ENCODE results near the gene GPC3. TPM values are rescaled to one million over a fixed set of nuclear protein-coding genes. Genes with fewer than 3 reads are reported as not detected.

GPC3 gene
- total and polyA plus RNA-seq, 4 experiments from 2014 or later = 0.20 to 2.4 (median 0.22) TPM; not detected in 1

DNA sequence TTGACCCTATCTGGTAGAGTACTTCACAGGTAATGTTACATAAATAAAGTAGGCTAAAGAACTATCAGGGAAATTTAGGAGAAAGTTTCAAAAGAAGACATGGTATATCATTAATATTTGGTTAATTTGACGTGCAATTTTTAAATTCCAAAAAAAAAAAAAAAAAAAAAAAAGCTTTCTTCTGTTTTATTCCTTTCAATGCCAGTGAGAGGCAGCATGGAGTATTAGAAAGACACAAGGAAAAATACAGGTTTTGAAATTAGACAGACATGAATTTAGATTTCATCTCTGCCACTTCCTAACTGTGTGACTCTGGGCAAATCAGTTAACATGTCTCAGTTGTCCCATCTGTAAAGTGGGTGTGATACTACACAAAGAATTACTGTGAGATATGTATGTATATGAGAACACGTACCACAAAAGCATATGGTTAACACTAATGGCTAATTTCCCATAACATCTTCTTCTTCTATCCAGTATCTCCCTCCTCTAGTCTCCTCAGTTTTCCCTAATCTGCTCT, 132.5 kb downstream of the GPC3 start:
- Histone ChIP-seq H3K4me1 (ENCODE audit: insufficient read depth, low read length) (no peaks in the 10 kb centered on the region), H3K36me3 (ENCODE audit: insufficient read depth, low read length) (no peaks in the 10 kb centered on the region), H3K9me3 (ENCODE audit: control insufficient read depth in 1 of 2, low read length in 2 of 2) (no peaks in the 10 kb centered on the region), H3K27me3 (ENCODE audit: insufficient read depth, low read length) (no peaks in the 10 kb centered on the region), H3K27ac (ENCODE audit: low read depth, low read length) (no peak overlapping the region), H3K4me3 (ENCODE audit: low read length in 2 of 2) (no peak overlapping the region)
- Mint-ChIP-seq H3K4me1 (no peaks in the 10 kb centered on the region), H3K36me3 (no peaks in the 10 kb centered on the region), H3K4me3 (no peak overlapping the region), H3K27ac (no peak overlapping the region), H3K9me3 (no peaks in the 10 kb centered on the region), H3K27me3 (peaks cover 4 to 8% of the 10 kb centered on the region in 2 donors)
- ChIA-PET POLR2A (ENCODE audit: partially characterized antibody) (no interaction called here), CTCF (ENCODE audit: partially characterized antibody) (interaction anchor here (0.6 kb wide), 1 partner anchor 13 kb away, joined by 3 read pairs; no protein-coding TSS in a partner anchor)
- intact Hi-C loops (cut with micrococcal nuclease) = no loop called here
- no peak for DNase-seq

DNA sequence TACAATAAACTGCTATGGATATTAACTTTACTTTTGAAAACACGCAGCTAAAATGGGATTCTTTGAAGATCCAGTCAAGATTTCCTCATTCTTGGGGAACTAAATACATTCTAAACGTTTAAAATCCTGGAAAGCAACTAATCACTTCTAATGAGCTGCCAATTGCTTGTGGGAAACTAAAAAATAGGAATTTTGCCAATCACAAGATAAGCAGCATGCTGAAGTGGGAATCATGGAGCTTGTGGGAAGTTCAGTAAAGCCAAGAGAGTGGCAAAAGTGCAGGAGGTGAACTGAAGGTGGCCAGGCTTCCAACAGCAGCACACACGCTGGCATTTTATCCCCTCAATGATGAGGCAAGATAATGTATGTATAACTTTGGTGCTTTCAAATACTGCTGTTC, 133.0 kb downstream of the GPC3 start:
- Mint-ChIP-seq H3K4me3 (no peak overlapping the region), H3K9me3 (no peaks in the 10 kb centered on the region), H3K4me1 (no peaks in the 10 kb centered on the region), H3K27me3 (peaks cover 4 to 6% of the 10 kb centered on the region in 2 donors), H3K36me3 (no peaks in the 10 kb centered on the region), H3K27ac (no peak overlapping the region)
- Histone ChIP-seq H3K36me3 (ENCODE audit: insufficient read depth, low read length) (no peaks in the 10 kb centered on the region), H3K4me3 (ENCODE audit: low read length in 2 of 2) (no peak overlapping the region), H3K4me1 (ENCODE audit: insufficient read depth, low read length) (no peaks in the 10 kb centered on the region), H3K27ac (ENCODE audit: low read depth, low read length) (no peak overlapping the region), H3K27me3 (ENCODE audit: insufficient read depth, low read length) (no peaks in the 10 kb centered on the region), H3K9me3 (ENCODE audit: control insufficient read depth in 1 of 2, low read length in 2 of 2) (no peaks in the 10 kb centered on the region)
- DNase-seq = no peak
- intact Hi-C loops (cut with micrococcal nuclease) = no loop called here
- ChIA-PET POLR2A (ENCODE audit: partially characterized antibody) (no interaction called here), CTCF (ENCODE audit: partially characterized antibody) (interaction anchor here (1.2 to 1.4 kb wide), 2 partner anchors 12 to 15 kb away, joined by 4 read pairs; no protein-coding TSS in a partner anchor)

DNA sequence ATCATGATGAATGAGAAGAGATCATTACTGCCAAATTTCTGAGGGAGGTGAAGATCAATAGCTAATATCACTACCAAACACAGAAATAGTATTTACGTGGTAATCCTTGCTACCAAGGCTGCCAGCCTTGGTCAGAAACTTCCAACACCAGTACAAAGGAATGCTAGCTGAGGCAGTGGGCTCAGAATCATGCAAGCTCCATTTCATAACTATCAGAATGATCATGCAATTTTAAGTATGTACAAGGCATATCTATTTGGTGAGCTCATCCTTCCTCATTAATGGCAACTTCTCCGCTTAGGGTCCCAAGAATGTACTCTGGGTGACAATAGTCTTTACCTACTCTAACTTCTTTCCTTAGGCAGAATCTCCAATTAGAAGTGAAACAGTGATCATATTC, 135.0 kb downstream of the GPC3 start:
- no peak overlapping the region for H3K4me3 ChIP-seq (ENCODE audit: low read length in 2 of 2)
- ChIA-PET CTCF (ENCODE audit: partially characterized antibody) (no interaction called here), POLR2A (ENCODE audit: partially characterized antibody) (no interaction called here)
- H3K27ac ChIP-seq (ENCODE audit: low read depth, low read length) = no peak overlapping the region
- no peaks in the 10 kb centered on the region for H3K36me3 ChIP-seq (ENCODE audit: insufficient read depth, low read length)
- intact Hi-C loops (cut with micrococcal nuclease) = no loop called here
- Mint-ChIP-seq H3K9me3 (no peaks in the 10 kb centered on the region), H3K4me3 (no peak overlapping the region), H3K27me3 (peaks cover 2 to 6% of the 10 kb centered on the region in 2 donors), H3K4me1 (peaks cover 0 to 7% (median 0%) of the 10 kb centered on the region in 4 donors), H3K27ac (no peak overlapping the region), H3K36me3 (no peaks in the 10 kb centered on the region)
- DNase-seq = no peak
- H3K9me3 ChIP-seq (ENCODE audit: control insufficient read depth in 1 of 2, low read length in 2 of 2) = no peaks in the 10 kb centered on the region
- no peaks in the 10 kb centered on the region for H3K4me1 ChIP-seq (ENCODE audit: insufficient read depth, low read length)
- no peaks in the 10 kb centered on the region for H3K27me3 ChIP-seq (ENCODE audit: insufficient read depth, low read length)

DNA sequence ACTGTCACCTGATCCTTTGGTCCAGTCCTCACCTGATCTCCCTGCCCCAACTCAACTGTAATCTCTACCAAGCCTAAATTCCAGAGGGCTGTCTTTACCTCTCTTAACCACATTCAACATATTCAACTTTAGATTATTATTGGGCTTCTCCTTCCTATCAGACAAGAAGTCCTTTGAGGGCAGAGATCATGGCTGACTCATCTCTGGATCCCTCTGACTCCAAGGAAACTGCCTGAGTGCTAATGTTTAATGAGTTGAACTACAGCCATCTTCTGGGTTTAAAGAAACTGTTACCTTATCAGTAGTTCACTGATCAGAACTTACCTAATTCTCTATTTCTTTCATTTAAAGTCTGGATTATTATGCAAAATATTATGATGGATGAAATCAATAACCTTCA, 135.7 kb downstream of the GPC3 start:
- Mint-ChIP-seq H3K27ac (no peak overlapping the region), H3K27me3 (peaks cover 2 to 6% of the 10 kb centered on the region in 2 donors), H3K4me3 (no peak overlapping the region), H3K4me1 (peaks cover 0 to 7% (median 0%) of the 10 kb centered on the region in 4 donors), H3K9me3 (no peaks in the 10 kb centered on the region), H3K36me3 (no peaks in the 10 kb centered on the region)
- no peak for DNase-seq
- no peaks in the 10 kb centered on the region for H3K36me3 ChIP-seq (ENCODE audit: insufficient read depth, low read length)
- no peak overlapping the region for H3K27ac ChIP-seq (ENCODE audit: low read depth, low read length)
- ChIA-PET POLR2A (ENCODE audit: partially characterized antibody) (no interaction called here), CTCF (ENCODE audit: partially characterized antibody) (no interaction called here)
- no peaks in the 10 kb centered on the region for H3K9me3 ChIP-seq (ENCODE audit: control insufficient read depth in 1 of 2, low read length in 2 of 2)
- H3K4me3 ChIP-seq (ENCODE audit: low read length in 2 of 2) = no peak overlapping the region
- intact Hi-C loops (cut with micrococcal nuclease) = no loop called here
- no peaks in the 10 kb centered on the region for H3K27me3 ChIP-seq (ENCODE audit: insufficient read depth, low read length)
- no peaks in the 10 kb centered on the region for H3K4me1 ChIP-seq (ENCODE audit: insufficient read depth, low read length)

DNA sequence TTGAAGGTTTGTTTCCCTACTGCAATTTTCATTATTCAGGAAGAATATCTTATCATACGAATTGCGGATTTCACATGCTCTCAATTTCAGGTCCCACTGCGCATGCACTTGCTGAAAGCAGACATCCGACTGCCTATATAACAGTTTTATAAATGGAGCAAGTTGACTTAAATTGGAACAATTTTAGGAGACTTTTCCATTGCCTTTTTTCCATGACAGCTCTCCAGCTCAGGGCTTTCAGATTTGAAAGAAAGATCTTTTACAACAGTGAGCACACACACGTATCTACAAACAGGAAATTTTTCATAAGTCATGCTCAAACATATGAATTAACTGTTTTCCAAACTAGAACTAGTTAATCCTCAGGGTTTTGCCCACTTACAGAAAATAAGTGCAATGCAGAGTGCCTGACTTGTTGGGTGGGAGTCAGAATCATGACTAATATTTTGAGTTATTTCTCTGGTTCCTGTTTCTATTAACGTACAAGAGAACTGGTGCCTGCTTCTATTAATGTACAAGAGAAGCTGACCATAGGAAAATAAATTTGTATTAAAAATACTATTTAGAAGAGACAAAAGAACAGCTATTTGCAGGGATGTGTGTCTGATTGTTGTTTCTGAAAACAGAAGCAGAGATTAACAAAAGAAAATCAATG, 137.9 kb downstream of the GPC3 start:
- H3K4me1 ChIP-seq (ENCODE audit: insufficient read depth, low read length) = no peaks in the 10 kb centered on the region
- H3K27me3 ChIP-seq (ENCODE audit: insufficient read depth, low read length) = no peaks in the 10 kb centered on the region
- no peak for DNase-seq
- H3K27ac ChIP-seq (ENCODE audit: low read depth, low read length) = no peak overlapping the region
- Mint-ChIP-seq H3K27ac (no peak overlapping the region), H3K27me3 (peaks cover 2 to 6% of the 10 kb centered on the region in 2 donors), H3K9me3 (no peaks in the 10 kb centered on the region), H3K36me3 (no peaks in the 10 kb centered on the region), H3K4me3 (no peak overlapping the region), H3K4me1 (peaks cover 0 to 7% (median 0%) of the 10 kb centered on the region in 4 donors)
- H3K36me3 ChIP-seq (ENCODE audit: insufficient read depth, low read length) = no peaks in the 10 kb centered on the region
- CTCF ChIA-PET (ENCODE audit: partially characterized antibody) = no interaction called here
- H3K9me3 ChIP-seq (ENCODE audit: control insufficient read depth in 1 of 2, low read length in 2 of 2) = no peaks in the 10 kb centered on the region
- intact Hi-C loops (cut with micrococcal nuclease) = no loop called here
- POLR2A ChIA-PET (ENCODE audit: partially characterized antibody) = no interaction called here
- no peak overlapping the region for H3K4me3 ChIP-seq (ENCODE audit: low read length in 2 of 2)

DNA sequence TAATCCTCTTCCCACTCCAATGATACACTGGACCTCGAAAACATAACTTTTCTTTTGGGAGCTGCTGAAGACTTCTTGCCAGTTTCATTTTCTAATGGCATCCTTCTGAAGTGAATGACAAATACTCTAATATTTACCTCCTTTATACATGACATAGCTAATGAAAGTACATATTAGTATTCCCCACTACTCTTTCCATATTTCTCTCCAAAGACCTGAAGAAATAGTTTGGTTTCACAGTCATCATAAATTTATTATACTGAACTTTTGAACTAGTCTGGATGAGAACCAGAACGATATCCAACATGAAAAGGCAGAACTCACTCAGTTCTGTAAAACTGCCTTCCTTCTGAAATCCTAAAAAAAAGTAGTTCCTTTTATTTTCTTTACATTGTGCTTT, 139.1 kb downstream of the GPC3 start:
- no peaks in the 10 kb centered on the region for H3K4me1 ChIP-seq (ENCODE audit: insufficient read depth, low read length)
- no peaks in the 10 kb centered on the region for H3K9me3 ChIP-seq (ENCODE audit: control insufficient read depth in 1 of 2, low read length in 2 of 2)
- no peak overlapping the region for H3K27ac ChIP-seq (ENCODE audit: low read depth, low read length)
- POLR2A ChIA-PET (ENCODE audit: partially characterized antibody) = no interaction called here
- H3K27me3 ChIP-seq (ENCODE audit: insufficient read depth, low read length) = no peaks in the 10 kb centered on the region
- no peak overlapping the region for H3K4me3 ChIP-seq (ENCODE audit: low read length in 2 of 2)
- no peak for DNase-seq
- H3K36me3 ChIP-seq (ENCODE audit: insufficient read depth, low read length) = no peaks in the 10 kb centered on the region
- intact Hi-C loops (cut with micrococcal nuclease) = no loop called here
- Mint-ChIP-seq H3K27me3 (peaks cover 2 to 3% of the 10 kb centered on the region in 2 donors), H3K4me3 (no peak overlapping the region), H3K9me3 (no peaks in the 10 kb centered on the region), H3K36me3 (no peaks in the 10 kb centered on the region), H3K4me1 (peaks cover 0 to 7% (median 0%) of the 10 kb centered on the region in 4 donors), H3K27ac (no peak overlapping the region)
- CTCF ChIA-PET (ENCODE audit: partially characterized antibody) = no interaction called here

DNA sequence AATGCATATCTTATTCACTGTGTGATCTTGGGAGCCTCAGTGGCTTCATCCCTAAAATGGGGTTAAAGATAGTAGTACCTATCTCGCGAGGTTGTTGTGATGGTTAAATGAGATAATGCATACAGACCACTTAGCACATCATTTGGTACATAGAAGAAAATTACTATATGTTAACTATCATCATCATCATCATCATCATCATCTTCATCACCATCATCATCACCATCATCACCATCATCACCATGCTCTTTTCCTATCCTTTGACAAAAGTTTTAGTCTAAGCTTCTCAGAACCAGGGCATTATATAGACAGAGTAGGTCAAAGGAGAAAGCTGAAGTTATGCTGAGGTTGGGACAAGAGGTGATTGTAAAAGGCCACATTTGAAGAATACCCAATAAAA, 145.0 kb downstream of the GPC3 start:
- Histone ChIP-seq H3K27ac (ENCODE audit: low read depth, low read length) (no peak overlapping the region), H3K27me3 (ENCODE audit: insufficient read depth, low read length) (no peaks in the 10 kb centered on the region), H3K36me3 (ENCODE audit: insufficient read depth, low read length) (no peaks in the 10 kb centered on the region), H3K9me3 (ENCODE audit: control insufficient read depth in 1 of 2, low read length in 2 of 2) (no peaks in the 10 kb centered on the region), H3K4me3 (ENCODE audit: low read length in 2 of 2) (no peak overlapping the region), H3K4me1 (ENCODE audit: insufficient read depth, low read length) (no peaks in the 10 kb centered on the region)
- Mint-ChIP-seq H3K27me3 (no peaks in the 10 kb centered on the region), H3K4me3 (no peak overlapping the region), H3K36me3 (no peaks in the 10 kb centered on the region), H3K27ac (no peak overlapping the region), H3K4me1 (no peaks in the 10 kb centered on the region), H3K9me3 (no peaks in the 10 kb centered on the region)
- no peak for DNase-seq
- ChIA-PET CTCF (ENCODE audit: partially characterized antibody) (interaction anchor here (0.7 to 1.7 kb wide), 3 partner anchors 11 to 557 kb away, joined by 3 to 5 read pairs (median 4); no protein-coding TSS in a partner anchor), POLR2A (ENCODE audit: partially characterized antibody) (no interaction called here)
- intact Hi-C loops (cut with micrococcal nuclease) = no loop called here

Data from CD4-positive, alpha-beta memory T cell (primary cell).